Measurements from ENCODE around the gene SINHCAF.

- TF ChIP-seq, protein P1, sequence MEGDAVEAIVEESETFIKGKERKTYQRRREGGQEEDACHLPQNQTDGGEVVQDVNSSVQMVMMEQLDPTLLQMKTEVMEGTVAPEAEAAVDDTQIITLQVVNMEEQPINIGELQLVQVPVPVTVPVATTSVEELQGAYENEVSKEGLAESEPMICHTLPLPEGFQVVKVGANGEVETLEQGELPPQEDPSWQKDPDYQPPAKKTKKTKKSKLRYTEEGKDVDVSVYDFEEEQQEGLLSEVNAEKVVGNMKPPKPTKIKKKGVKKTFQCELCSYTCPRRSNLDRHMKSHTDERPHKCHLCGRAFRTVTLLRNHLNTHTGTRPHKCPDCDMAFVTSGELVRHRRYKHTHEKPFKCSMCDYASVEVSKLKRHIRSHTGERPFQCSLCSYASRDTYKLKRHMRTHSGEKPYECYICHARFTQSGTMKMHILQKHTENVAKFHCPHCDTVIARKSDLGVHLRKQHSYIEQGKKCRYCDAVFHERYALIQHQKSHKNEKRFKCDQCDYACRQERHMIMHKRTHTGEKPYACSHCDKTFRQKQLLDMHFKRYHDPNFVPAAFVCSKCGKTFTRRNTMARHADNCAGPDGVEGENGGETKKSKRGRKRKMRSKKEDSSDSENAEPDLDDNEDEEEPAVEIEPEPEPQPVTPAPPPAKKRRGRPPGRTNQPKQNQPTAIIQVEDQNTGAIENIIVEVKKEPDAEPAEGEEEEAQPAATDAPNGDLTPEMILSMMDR (IDR thresholded peaks at IDR 0.05; ENCODE audit: low read depth, low read length, poor library complexity, severe bottlenecking), result peak; percentile 49
- TF ChIP-seq EZH2phosphoT487 (IDR thresholded peaks at IDR 0.05; ENCODE audit: borderline replicate concordance, low read length), result no peak
Measured at GRCh38 chr12:31245822-31246469, 80.0 kb downstream of the SINHCAF start.
